BLaER1 treated with 17β-estradiol and CSF1 and Interleukin-3, amounts not matched to agents 10 nM and 100 nM (cell line): Measurements from ENCODE around the gene SNX1.

Source experiments
- H3K27ac ChIP-seq, 11 experiments: shearing (Covaris generic); formaldehyde crosslinking; 2 replicates each; pipeline ENCODE4 v1.8.1; 2022
- H3K27me3 ChIP-seq, 11 experiments: shearing (Covaris generic); formaldehyde crosslinking; 2 replicates each; pipeline ENCODE4 v1.8.1; 2022
- H3K36me3 ChIP-seq, 11 experiments: shearing (Covaris generic); formaldehyde crosslinking; 2 replicates each; pipeline ENCODE4 v1.8.1; 2022
- H3K4me1 ChIP-seq, 10 experiments: shearing (Covaris generic); formaldehyde crosslinking; 2 replicates each; pipeline ENCODE4 v1.8.1; 2022
- H3K4me2 ChIP-seq, 11 experiments: shearing (Covaris generic); formaldehyde crosslinking; 2 replicates each; pipeline ENCODE4 v1.8.1; 2022
- H3K4me3 ChIP-seq, 10 experiments: shearing (Covaris generic); formaldehyde crosslinking; 2 replicates each; pipeline ENCODE4 v1.8.1; 2022
- H3K9ac ChIP-seq, 11 experiments: shearing (Covaris generic); formaldehyde crosslinking; 2 replicates each; pipeline ENCODE4 v1.8.1; 2022
- H3K9me3 ChIP-seq, 11 experiments: shearing (Covaris generic); formaldehyde crosslinking; replicated peaks in 1 of 11; 2 replicates each; pipeline ENCODE4 v1.8.1; 2022
- H4K20me1 ChIP-seq, 11 experiments: shearing (Covaris generic); formaldehyde crosslinking; 2 replicates each; pipeline ENCODE4 v1.8.1; 2022
- Cebpa-rat ChIP-seq, 11 experiments: shearing (Covaris generic); IDR thresholded peaks; 2 replicates each; pipeline ENCODE4 v1.8.1; 2022

The SNX1 gene

DNA sequence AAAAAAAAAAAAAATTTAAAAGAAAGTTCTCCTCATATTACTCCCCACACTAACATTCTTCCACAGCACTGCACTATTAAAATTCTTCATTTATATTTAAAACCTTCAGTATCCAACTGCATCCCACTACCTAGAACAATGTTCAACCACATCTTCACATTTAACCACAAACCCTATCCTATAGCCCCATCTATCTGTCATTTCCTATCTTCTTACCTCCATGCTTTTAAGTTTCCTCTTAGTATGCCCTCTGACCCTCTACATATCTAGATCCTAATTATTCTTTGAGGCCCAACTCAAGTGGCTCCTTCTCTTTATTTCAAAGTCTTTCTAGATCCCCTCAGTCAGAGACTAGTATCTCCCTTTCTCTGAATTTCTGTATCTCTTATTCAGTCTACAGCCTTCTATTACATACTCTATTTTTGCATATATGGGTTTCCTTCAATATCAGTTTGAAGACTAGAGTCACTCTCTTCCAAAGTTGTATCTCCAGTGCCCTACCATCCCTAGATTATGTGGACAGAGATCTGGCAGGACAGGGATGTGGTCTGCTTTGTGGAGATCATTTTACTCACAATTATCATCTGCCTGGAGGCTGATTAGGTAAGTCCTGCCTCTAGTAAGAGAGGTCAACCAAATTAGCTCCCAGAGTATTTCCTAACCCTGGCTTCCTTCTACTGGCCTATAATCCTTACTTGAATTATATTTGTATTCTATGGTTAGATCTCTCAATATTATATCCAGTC, 3.5 kb upstream of the SNX1 start:
- H3K27ac ChIP-seq = peak overlapping the region; percentile 86 to 95 (median 94); a peak in 20 of 22 replicates
- H3K4me3 ChIP-seq = peak overlapping the region; percentile 72 to 87 (median 81)
- H3K36me3 ChIP-seq = peaks cover 14 to 23% (median 21%) of the 10 kb centered on the region in 11 experiments
- peak overlapping the region; percentile 77 to 97 (median 90) for H3K4me2 ChIP-seq
- H4K20me1 ChIP-seq = peaks cover 11 to 31% (median 19%) of the 10 kb centered on the region in 11 experiments; a peak in 19 of 22 replicates
- TF ChIP-seq Cebpa-rat (IDR thresholded peaks at IDR 0.05) = no peak
- peaks cover 0 to 6% (median 5%) of the 10 kb centered on the region in 11 experiments; a peak in 7 of 22 replicates for H3K9me3 ChIP-seq
- peak overlapping the region; percentile 85 to 95 (median 92) for H3K9ac ChIP-seq
- H3K27me3 ChIP-seq = no peaks in the 10 kb centered on the region
- H3K4me1 ChIP-seq = peaks cover 60 to 64% (median 62%) of the 10 kb centered on the region in 10 experiments

DNA sequence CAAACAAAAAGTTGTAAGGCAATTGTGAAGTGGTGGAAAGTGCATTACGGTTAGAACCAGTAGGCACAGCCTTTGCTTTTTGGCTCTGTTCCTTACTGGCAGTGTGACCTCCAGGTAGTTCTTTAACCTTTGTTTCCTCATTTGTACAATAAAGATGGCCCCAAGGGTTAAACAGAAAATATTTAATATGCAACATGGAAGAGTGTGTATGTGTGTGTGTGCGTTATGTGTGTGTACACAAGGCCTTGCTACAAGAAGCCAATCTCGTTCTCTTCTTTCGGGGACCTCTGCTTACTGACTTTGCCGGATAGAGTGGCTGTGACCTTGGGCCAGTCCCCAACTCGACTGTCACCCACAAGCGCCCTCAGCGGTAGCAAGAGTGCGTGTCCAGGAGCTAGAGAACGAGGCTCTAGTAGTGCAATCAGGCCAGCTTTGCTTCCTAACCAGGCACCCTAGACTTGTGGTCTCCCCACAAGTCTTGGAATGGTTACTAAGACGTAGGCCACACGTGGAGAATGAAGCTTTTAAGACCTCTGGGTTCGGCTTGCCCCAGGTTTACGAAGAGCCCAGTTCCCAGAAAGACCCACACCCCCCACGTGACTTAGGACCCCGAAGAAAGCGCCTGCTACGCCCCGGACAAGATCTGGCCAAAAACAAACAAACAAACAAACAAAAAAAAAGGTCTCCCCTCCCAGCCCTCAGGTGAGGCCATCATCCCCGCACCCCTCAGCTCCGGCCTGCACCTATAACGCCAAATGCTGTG, 2.7 kb upstream of the SNX1 start:
- no peak for TF ChIP-seq Cebpa-rat (IDR thresholded peaks at IDR 0.05)
- H3K4me3 ChIP-seq = peak overlapping the region; percentile 72 to 87 (median 81)
- peaks cover 7 to 17% (median 14%) of the 10 kb centered on the region in 11 experiments for H3K36me3 ChIP-seq
- peak overlapping the region; percentile 77 to 97 (median 90) for H3K4me2 ChIP-seq
- H3K27ac ChIP-seq = peak overlapping the region; percentile 86 to 95 (median 94)
- peaks cover 66 to 72% (median 70%) of the 10 kb centered on the region in 10 experiments for H3K4me1 ChIP-seq
- H3K9me3 ChIP-seq = peaks cover 0 to 3% (median 2%) of the 10 kb centered on the region in 11 experiments; a peak in 7 of 22 replicates
- H3K9ac ChIP-seq = peak overlapping the region; percentile 85 to 95 (median 92)
- H4K20me1 ChIP-seq = peaks cover 12 to 38% (median 27%) of the 10 kb centered on the region in 11 experiments; a peak in 19 of 22 replicates
- no peaks in the 10 kb centered on the region for H3K27me3 ChIP-seq

- Histone ChIP-seq H3K27me3 (no peaks in the 10 kb centered on the region), H3K27ac (peak within 1 kb of the TSS; percentile 86 to 95 (median 94)), H3K9ac (peak within 1 kb of the TSS; percentile 85 to 95 (median 92)), H3K4me2 (peak within 1 kb of the TSS; percentile 83 to 97 (median 90)), H3K36me3 (peaks cover 0 to 17% (median 11%) of the 10 kb centered on the region in 11 experiments; a peak in 18 of 22 replicates), H4K20me1 (peaks cover 12 to 45% (median 34%) of the 10 kb centered on the region in 11 experiments; a peak in 19 of 22 replicates), H3K9me3 (no peaks in the 10 kb centered on the region), H3K4me3 (peak within 1 kb of the TSS; percentile 72 to 87 (median 81)), H3K4me1 (peaks cover 66 to 79% (median 76%) of the 10 kb centered on the region in 10 experiments)
- TF ChIP-seq Cebpa-rat (IDR thresholded peaks at IDR 0.05) = no peak
Measured at GRCh38 chr15:64093627-64094417, 2.0 kb upstream of the SNX1 start, which contains the start of gene CIAO2A. Gene CIAO2A, minus strand, starts transcription at chr15:64093838. Its CDS starts 70 bp downstream, at chr15:64093768.

- H4K20me1 ChIP-seq = peaks cover 12 to 46% (median 43%) of the 10 kb centered on the region in 11 experiments; a peak in 19 of 22 replicates
- H3K4me1 ChIP-seq = peaks cover 67 to 77% (median 72%) of the 10 kb centered on the region in 10 experiments
- no peaks in the 10 kb centered on the region for H3K9me3 ChIP-seq
- peaks cover 0 to 23% (median 12%) of the 10 kb centered on the region in 11 experiments; a peak in 11 of 22 replicates for H3K36me3 ChIP-seq
- H3K4me3 ChIP-seq = peak overlapping the region; percentile 87 to 98 (median 96); a peak in 15 of 20 replicates
- peak overlapping the region; percentile 82 to 96 (median 87) for H3K4me2 ChIP-seq
- no peaks in the 10 kb centered on the region for H3K27me3 ChIP-seq
- no peak for TF ChIP-seq Cebpa-rat (IDR thresholded peaks at IDR 0.05)
- H3K27ac ChIP-seq = peak overlapping the region in 10 of 11 experiments; percentile 2 to 95 (median 89); a peak in 16 of 22 replicates
- peak overlapping the region in 10 of 11 experiments; percentile 3 to 96 (median 94); a peak in 17 of 22 replicates for H3K9ac ChIP-seq
Measured at GRCh38 chr15:64095431-64095794, 369 bp upstream of the SNX1 start.

DNA sequence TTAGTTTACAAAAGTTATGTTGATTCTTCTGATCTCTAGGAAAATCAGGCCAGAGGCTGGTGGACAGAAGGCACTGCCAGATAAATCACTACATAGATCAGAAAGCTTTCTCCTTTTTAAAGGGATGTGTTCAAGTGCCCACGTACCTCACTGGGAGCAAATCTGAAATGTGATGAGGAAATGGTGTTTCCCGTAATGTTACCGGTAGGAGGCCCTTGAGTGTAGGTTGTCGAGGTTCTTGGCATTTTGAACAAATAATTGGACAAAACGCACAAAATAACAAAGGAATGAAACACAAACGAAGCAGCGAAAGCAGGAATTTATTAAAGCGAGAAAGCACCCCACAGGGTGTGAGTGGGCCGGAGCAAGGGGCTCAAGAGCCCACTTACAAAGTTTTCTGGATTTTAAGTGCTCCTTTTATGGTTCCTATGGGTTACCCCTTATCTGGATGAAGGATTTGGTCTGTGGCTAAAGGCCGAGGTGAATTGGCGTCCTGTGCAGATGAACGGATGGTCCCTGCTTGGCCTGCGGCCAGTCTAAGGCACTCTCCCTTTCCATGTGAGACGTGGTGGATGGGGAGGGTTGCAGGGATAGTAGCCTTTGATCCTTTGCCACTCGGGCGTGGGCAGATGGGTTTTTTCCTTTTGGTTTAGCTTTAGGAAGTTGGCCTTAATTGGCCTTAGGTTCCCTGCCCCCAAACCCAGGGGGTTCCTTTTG, 1.0 kb downstream of the SNX1 start:
- no peaks in the 10 kb centered on the region for H3K9me3 ChIP-seq
- H3K36me3 ChIP-seq = peaks cover 0 to 31% (median 17%) of the 10 kb centered on the region in 11 experiments; a peak in 14 of 22 replicates
- peaks cover 60 to 72% (median 67%) of the 10 kb centered on the region in 10 experiments for H3K4me1 ChIP-seq
- peak overlapping the region; percentile 87 to 99 (median 97) for H3K4me2 ChIP-seq
- H4K20me1 ChIP-seq = peaks cover 12 to 59% (median 56%) of the 10 kb centered on the region in 11 experiments; a peak in 19 of 22 replicates
- no peak for TF ChIP-seq Cebpa-rat (IDR thresholded peaks at IDR 0.05)
- no peaks in the 10 kb centered on the region for H3K27me3 ChIP-seq
- peak overlapping the region; percentile 87 to 98 (median 96) for H3K4me3 ChIP-seq
- peak overlapping the region; percentile 89 to 96 (median 94) for H3K9ac ChIP-seq
- peak overlapping the region; percentile 81 to 95 (median 90) for H3K27ac ChIP-seq

- TF ChIP-seq Cebpa-rat (IDR thresholded peaks at IDR 0.05) = no peak
- Histone ChIP-seq H3K9ac (peak overlapping the region in 3 of 11 experiments; percentile 59 to 96 (median 95); a peak in 5 of 22 replicates), H3K4me2 (peak overlapping the region; percentile 14 to 99 (median 90); a peak in 16 of 22 replicates), H3K4me1 (peaks cover 45 to 81% (median 55%) of the 10 kb centered on the region in 10 experiments), H3K27me3 (no peaks in the 10 kb centered on the region), H3K27ac (peak overlapping the region in 3 of 11 experiments; percentile 75 to 82 (median 78); a peak in 6 of 22 replicates), H3K9me3 (peaks cover 0 to 12% (median 8%) of the 10 kb centered on the region in 11 experiments; a peak in 16 of 22 replicates), H3K36me3 (peaks cover 7 to 45% (median 27%) of the 10 kb centered on the region in 11 experiments; a peak in 20 of 22 replicates), H4K20me1 (peaks cover 16 to 84% (median 77%) of the 10 kb centered on the region in 11 experiments; a peak in 19 of 22 replicates), H3K4me3 (peak overlapping the region in 1 of 10 experiments; percentile 95; a peak in 1 of 20 replicates)
Measured at GRCh38 chr15:64099379-64099778, 3.6 kb downstream of the SNX1 start.

DNA sequence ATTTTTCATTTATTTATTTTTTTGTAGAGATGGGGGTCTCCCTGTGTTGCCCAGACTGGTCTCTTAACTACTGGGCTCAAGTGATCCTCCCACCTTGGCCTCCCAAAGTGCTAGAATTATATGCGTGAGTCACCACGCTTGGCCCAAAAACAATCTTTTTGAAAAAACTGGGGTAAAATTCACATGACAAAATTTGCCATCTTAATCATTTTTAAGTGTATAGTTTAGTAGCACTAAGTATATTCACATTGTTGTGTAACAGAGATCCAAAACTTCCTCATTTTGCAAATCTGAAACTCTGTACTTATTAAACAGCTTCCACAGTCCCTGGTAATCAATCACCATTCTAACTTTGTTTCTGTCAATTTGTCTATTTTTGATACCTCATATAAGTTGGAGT, 5.2 kb downstream of the SNX1 start:
- Histone ChIP-seq H3K36me3 (peaks cover 7 to 45% (median 27%) of the 10 kb centered on the region in 11 experiments; a peak in 20 of 22 replicates), H3K9me3 (peaks cover 0 to 12% (median 8%) of the 10 kb centered on the region in 11 experiments; a peak in 16 of 22 replicates), H3K27me3 (no peaks in the 10 kb centered on the region), H3K4me1 (peaks cover 42 to 85% (median 58%) of the 10 kb centered on the region in 10 experiments), H3K4me2 (peak overlapping the region in 9 of 11 experiments; percentile 16 to 99 (median 73); a peak in 17 of 22 replicates), H3K9ac (peak overlapping the region in 4 of 11 experiments; percentile 53 to 70 (median 58); a peak in 7 of 22 replicates), H3K27ac (peak overlapping the region in 7 of 11 experiments; percentile 13 to 82 (median 75); a peak in 12 of 22 replicates), H4K20me1 (peaks cover 16 to 100% (median 92%) of the 10 kb centered on the region in 11 experiments; a peak in 19 of 22 replicates), H3K4me3 (peak overlapping the region in 2 of 10 experiments; percentile 13 to 27; a peak in 3 of 20 replicates)
- no peak for TF ChIP-seq Cebpa-rat (IDR thresholded peaks at IDR 0.05)
